Chondrocyte (in vitro differentiated cells): ENCODE measurements around the gene MAML3. TPM values are rescaled to one million over a fixed set of nuclear protein-coding genes. Genes with fewer than 3 reads are reported as not detected.

Source experiments
- DNase-seq: peaks from one replicate; pipeline ENCODE4 v3.0.0; 2021; ENCODE audit warnings: mixed read lengths, low spot score
- H3K27ac Mint-ChIP-seq: one replicate; pipeline ENCODE4 v1.8.0; 2021; ENCODE audit warnings: mild to moderate bottlenecking, moderate library complexity, mixed read lengths; ENCODE audit not compliant: unreplicated experiment
- H3K27me3 Mint-ChIP-seq: 2 replicates; pipeline ENCODE4 v1.8.0; 2021; ENCODE audit warnings: low read depth, mixed read lengths
- H3K36me3 Mint-ChIP-seq: 2 replicates; pipeline ENCODE4 v1.8.0; 2021; ENCODE audit warnings: low read depth, mixed read lengths
- H3K4me1 Mint-ChIP-seq: 2 replicates; pipeline ENCODE4 v1.8.0; 2021; ENCODE audit warnings: low read depth, mild to moderate bottlenecking, mixed read lengths
- H3K4me3 Mint-ChIP-seq: one replicate; pipeline ENCODE4 v1.8.0; 2021; ENCODE audit warnings: mild to moderate bottlenecking, moderate library complexity, mixed read lengths; ENCODE audit not compliant: unreplicated experiment
- H3K9me3 Mint-ChIP-seq: 2 replicates; pipeline ENCODE4 v1.8.0; 2021; ENCODE audit warnings: low read depth, mixed read lengths
- total RNA-seq: library from RNA; stranded (reverse); gene quantifications from 3 replicates; pipeline ENCODE4 v1.2.1, GENCODE V29; 2021
- TF ChIP-seq, protein P1 (sequence below): fragments of 200-600 bp; sonication (generic); IDR thresholded peaks from 2 replicates; pipeline ENCODE4 v1.5.0; 2021; ENCODE audit warnings: antibody characterized with exemption, mild to moderate bottlenecking, moderate library complexity

MAML3 gene
- total RNA-seq, 1 donor from 2014 or later: 1.6 TPM

DNA sequence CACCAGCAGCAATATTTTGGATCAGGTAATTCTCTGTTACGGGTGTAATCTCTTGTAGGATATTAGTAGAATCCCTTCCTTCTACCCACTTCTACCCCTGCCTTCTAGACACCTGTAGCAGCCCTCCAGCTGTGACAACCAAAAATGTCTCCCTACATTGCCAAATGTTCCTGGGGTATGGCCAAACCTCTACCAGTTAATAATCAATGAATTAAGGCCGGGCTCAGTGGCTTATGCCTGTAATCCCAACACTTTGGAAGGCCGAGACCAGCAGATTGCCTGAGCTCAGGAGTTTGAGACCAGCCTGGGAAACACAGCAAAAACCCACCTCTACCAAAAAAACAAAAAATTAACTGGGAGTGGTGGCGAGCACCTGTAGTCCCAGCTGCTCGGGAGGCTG, 9.9 kb downstream of the MAML3 start:
- no peaks in the 10 kb centered on the region for H3K9me3 Mint-ChIP-seq
- DNase-seq: no peak
- no peaks in the 10 kb centered on the region for H3K36me3 Mint-ChIP-seq
- no peaks in the 10 kb centered on the region for H3K4me1 Mint-ChIP-seq
- no peaks in the 10 kb centered on the region for H3K27me3 Mint-ChIP-seq
- no peak overlapping the region for H3K4me3 Mint-ChIP-seq
- H3K27ac Mint-ChIP-seq: no peak overlapping the region
- TF ChIP-seq, protein P1, sequence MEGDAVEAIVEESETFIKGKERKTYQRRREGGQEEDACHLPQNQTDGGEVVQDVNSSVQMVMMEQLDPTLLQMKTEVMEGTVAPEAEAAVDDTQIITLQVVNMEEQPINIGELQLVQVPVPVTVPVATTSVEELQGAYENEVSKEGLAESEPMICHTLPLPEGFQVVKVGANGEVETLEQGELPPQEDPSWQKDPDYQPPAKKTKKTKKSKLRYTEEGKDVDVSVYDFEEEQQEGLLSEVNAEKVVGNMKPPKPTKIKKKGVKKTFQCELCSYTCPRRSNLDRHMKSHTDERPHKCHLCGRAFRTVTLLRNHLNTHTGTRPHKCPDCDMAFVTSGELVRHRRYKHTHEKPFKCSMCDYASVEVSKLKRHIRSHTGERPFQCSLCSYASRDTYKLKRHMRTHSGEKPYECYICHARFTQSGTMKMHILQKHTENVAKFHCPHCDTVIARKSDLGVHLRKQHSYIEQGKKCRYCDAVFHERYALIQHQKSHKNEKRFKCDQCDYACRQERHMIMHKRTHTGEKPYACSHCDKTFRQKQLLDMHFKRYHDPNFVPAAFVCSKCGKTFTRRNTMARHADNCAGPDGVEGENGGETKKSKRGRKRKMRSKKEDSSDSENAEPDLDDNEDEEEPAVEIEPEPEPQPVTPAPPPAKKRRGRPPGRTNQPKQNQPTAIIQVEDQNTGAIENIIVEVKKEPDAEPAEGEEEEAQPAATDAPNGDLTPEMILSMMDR: no peak

DNA sequence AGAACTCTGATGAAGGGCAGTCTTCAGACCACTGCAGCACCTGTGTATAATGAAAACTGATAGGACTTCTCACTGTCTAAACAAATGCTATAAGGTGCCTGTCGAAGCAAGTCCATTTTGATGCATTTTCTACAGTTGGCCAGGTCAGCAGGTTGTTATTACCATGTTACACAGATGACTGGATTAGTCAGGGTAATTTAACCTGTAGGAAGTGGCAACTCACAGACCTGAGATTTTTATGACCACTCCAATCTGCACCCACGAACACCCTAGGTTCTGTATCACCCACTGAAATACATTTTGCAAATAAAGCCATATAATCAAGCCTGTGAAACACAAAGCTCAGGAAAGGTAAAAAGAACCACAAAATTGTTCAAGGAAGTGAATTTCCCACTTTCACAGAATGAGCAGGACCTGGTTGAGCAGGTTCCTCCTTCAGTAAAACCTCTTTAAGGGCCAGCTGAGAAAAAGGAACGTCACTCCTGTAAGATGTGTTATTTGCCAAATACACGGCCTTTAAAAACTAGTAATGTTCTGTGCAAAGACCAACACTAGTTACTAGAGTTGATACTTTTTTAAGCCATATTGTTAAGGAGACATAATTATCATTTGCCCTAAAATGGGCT, 12.7 kb downstream of the MAML3 start:
- Mint-ChIP-seq H3K27me3 (no peaks in the 10 kb centered on the region), H3K4me1 (peaks cover 16% of the 10 kb centered on the region), H3K4me3 (no peak overlapping the region), H3K36me3 (no peaks in the 10 kb centered on the region), H3K9me3 (no peaks in the 10 kb centered on the region), H3K27ac (no peak overlapping the region)
- no peak for DNase-seq
- TF ChIP-seq, protein P1: no peak

DNA sequence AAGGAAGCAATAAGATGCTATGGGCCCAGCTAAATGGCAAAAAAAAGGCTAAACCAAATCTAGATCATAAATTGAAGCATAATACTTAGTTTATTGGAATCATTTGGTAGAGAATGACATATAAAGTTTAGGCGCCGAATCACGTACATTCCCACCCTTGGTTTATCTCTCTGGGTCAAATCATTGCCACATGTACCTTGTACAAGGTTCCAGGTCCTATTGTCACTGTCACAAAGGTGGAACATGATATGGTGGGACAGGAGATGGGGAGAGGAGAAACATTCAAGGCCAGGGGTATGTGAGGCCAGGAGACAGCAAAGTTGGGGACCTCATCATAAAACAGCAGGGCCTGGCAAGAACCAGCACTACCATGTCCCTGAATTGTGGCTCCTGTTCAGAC, 13.4 kb downstream of the MAML3 start:
- no peak overlapping the region for H3K27ac Mint-ChIP-seq
- no peak for DNase-seq
- TF ChIP-seq, protein P1: no peak

DNA sequence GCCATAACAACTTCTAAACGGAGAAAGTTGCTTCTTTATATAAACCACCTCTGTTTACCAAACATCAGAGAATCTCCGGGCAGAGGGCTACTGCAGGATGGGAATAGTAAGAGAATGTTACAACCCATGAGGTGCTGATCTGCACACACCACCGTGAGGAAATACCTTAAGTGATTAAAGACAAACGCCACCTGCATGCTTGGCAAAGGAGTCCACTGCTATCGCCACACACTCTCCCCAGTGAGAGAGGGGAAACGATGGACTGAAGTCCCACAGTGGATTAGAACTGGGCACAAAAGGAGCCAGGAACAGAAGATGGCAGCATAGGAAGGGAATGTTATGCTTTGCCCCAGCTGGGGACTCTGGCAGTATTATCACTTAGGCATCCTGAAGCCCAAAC, 15.6 kb downstream of the MAML3 start:
- DNase-seq: no peak
- no peaks in the 10 kb centered on the region for H3K36me3 Mint-ChIP-seq
- peaks cover 20% of the 10 kb centered on the region for H3K4me1 Mint-ChIP-seq
- H3K27ac Mint-ChIP-seq: peak overlapping the region; percentile 66
- H3K4me3 Mint-ChIP-seq: no peak overlapping the region
- H3K27me3 Mint-ChIP-seq: no peaks in the 10 kb centered on the region
- TF ChIP-seq, protein P1: no peak
- H3K9me3 Mint-ChIP-seq: no peaks in the 10 kb centered on the region

More for the DNA sequence above, 13.4 kb downstream of the MAML3 start:
- Mint-ChIP-seq H3K27me3 (no peaks in the 10 kb centered on the region), H3K4me3 (no peak overlapping the region), H3K9me3 (no peaks in the 10 kb centered on the region), H3K36me3 (no peaks in the 10 kb centered on the region), H3K4me1 (peaks cover 18% of the 10 kb centered on the region)

DNA sequence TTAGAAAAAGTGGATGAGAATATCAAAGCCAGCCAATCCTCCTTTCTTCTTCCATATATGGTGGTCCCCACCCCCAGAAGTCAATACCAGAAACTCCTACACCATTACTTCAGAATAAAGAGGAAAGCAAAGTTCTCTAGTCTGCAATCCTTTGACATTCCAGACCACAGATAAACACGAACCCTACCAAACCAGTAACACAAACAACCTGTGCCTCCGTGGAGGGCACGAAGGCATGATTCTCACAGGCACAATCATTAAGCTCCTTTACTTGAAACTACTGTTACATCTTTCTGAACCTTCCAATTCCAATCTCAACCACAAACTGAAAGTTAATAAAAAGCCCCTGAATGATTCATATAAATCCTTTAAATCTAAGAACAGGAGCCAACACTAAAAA, 16.3 kb downstream of the MAML3 start:
- H3K27ac Mint-ChIP-seq: peak overlapping the region; percentile 66
- TF ChIP-seq, protein P1: no peak
- H3K4me1 Mint-ChIP-seq: peaks cover 20% of the 10 kb centered on the region
- no peaks in the 10 kb centered on the region for H3K36me3 Mint-ChIP-seq
- H3K27me3 Mint-ChIP-seq: no peaks in the 10 kb centered on the region
- H3K9me3 Mint-ChIP-seq: no peaks in the 10 kb centered on the region
- peak overlapping the region; percentile 43 for H3K4me3 Mint-ChIP-seq
- DNase-seq: no peak
